Ureter (tissue), 1 donor: ENCODE measurements around the gene EDAR. TPM values are rescaled to one million over a fixed set of nuclear protein-coding genes. Genes with fewer than 3 reads are reported as not detected.

ENCODE experiments used
- DNase-seq: peaks from one replicate; pipeline ENCODE4 v3.0.0-alpha.2; 2020; ENCODE audit warnings: low spot score
- total RNA-seq: library from RNA; stranded (reverse); gene quantifications from one replicate; pipeline ENCODE4 v1.2.4, GENCODE V29; 2023
- donor health status: DM: yes; HTN: yes; CAD: no.

The EDAR gene
- total RNA-seq, 1 donor from 2014 or later, result 0.96 TPM

DNA sequence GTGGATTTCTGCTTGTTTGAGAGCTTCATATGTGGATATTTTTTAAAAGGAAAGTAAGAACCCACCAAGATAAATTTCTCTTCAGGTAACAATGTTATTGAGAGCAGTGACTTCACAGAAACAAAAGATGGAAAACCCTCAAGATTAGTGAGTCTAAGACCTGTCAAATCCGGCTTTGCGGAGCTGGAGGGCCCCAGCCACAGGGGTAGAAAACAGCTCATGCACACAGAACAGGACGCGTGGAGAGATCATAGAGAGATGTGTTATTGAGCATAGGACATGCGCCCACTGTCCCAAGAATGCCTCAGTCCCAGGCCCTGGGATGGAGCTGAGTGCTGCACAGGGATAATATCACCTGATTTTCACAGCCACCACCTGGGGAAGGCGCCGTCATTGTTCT lies 21.3 kb downstream of the EDAR start:
- no peak for DNase-seq

GRCh38 chr2:108965540-108966289 lies 23.3 kb downstream of the EDAR start:
- no peak for DNase-seq

GRCh38 chr2:108963057-108963456 lies 26.0 kb downstream of the EDAR start:
- no peak for DNase-seq

DNA sequence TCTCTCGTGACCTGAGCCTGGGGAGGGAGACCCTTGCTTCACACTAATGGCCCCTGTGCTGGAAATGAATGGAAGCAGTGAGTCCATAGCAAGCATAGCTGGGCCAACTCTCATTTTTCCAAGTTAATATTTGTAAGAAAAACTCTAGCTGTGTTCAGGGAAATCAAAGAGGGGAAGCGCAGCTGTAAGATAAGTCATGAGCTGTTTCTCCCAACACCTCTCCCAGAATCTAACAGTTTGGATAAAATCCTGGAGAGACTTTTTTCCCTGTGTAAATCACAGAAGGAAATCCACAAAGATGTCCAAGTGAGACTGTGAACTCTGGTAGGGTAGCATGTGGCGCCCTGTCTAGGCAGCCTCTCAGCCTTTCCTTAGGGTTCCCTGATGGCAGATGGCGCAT lies 27.2 kb downstream of the EDAR start:
- no peak for DNase-seq

GRCh38 chr2:108960006-108960405 lies 29.0 kb downstream of the EDAR start:
- no peak for DNase-seq

- no peak for DNase-seq
Measured at GRCh38 chr2:108959401-108959800, 29.6 kb downstream of the EDAR start.

DNA sequence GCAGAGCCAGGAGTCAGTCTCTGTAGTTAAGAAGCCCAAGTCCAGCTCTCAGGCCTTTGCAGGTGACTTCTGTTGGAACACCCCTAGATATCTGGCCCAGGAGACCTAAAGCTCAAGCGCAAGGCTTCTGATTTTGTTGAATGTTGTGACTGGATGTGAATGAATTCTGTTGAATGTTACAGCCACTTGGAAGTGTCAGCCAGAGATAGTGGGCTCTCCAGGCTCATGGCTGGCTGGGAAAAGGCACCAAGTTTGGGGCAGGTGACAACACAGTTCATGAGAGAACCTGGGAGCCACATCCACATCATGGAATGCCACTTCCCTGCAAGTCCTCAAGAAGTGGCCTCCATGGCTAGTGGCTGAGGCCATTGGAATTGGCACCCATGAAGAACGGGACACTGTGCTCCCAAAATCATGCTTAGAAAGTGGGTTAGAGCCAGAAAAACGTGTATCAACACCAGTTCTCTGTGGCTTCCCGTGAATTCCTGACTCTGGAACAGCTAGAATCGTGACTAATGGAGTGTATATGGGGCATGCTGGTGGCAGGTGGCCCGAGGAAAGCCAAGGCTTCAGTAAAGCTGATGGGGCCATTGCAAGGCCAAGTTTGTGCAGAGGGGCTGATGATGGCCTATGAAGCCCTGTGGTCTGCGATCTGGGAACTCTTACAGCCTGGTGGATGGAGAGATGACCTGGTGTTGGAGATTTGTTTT lies 30.2 kb downstream of the EDAR start:
- no peak for DNase-seq

- DNase-seq, result no peak
Measured at GRCh38 chr2:108958002-108958401, 31.0 kb downstream of the EDAR start.

DNA sequence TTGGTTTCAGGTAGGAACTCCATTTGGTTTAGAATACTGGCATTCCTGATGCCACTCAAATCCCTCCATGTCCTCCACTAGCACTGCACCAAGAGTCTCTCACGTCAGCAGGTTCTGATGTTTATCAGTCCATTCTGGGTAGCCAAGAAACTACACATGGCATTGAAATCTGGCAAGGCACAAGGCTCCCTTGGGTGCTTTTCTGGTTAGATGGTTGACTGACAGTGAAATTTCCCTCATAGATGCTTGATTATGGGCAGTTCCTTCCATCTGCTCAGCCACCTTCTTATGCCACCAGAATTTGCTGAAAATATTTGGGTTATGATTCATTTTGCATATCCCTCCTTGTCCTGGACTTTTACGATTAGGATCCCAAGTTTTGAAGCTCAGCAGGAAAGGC lies 32.6 kb downstream of the EDAR start:
- no peak for DNase-seq

GRCh38 chr2:108950369-108951135 lies 38.5 kb downstream of the EDAR start:
- DNase-seq, result no peak

- DNase-seq, result no peak
Measured at GRCh38 chr2:108949316-108950239, 39.4 kb downstream of the EDAR start.

- DNase-seq, result no peak
Measured at GRCh38 chr2:108947271-108947907, 41.6 kb downstream of the EDAR start.

DNA sequence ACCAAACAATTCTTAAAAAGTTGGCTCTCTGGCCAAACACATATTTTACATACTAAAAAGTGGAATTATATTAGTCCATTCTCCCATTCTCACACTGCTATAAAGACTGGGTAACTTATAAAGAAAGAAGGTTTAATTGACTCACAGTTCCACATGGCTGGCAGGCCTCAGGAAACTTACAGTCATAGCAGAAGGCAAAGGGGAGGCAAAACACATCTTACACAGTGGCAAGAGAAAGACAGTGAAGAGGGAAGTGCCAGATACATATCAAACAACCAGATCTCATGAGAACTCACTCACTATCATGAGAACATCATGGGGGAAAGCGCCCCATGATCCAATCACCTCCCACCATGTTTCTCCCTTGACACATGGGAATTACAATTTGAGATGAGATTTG lies 42.6 kb downstream of the EDAR start:
- DNase-seq, result no peak

DNA sequence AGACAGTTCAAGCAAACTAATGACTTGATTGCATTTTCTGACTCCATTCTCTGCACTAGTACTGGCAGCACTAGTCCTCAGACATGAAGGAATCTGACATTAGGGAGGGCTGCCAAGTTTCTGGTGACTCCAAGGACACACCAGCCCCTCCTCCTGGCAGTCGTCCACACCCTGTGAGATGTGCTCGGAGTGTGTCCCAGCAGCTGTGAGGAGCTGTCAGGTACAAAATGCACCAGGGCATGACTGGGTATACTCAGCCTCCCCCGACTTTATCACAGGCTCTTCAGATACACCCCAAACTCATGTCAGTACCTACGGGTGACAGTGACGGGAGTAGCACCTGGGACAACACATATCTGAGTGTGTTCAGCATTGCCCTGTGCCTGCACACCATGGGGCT lies 43.1 kb downstream of the EDAR start:
- no peak for DNase-seq

DNA sequence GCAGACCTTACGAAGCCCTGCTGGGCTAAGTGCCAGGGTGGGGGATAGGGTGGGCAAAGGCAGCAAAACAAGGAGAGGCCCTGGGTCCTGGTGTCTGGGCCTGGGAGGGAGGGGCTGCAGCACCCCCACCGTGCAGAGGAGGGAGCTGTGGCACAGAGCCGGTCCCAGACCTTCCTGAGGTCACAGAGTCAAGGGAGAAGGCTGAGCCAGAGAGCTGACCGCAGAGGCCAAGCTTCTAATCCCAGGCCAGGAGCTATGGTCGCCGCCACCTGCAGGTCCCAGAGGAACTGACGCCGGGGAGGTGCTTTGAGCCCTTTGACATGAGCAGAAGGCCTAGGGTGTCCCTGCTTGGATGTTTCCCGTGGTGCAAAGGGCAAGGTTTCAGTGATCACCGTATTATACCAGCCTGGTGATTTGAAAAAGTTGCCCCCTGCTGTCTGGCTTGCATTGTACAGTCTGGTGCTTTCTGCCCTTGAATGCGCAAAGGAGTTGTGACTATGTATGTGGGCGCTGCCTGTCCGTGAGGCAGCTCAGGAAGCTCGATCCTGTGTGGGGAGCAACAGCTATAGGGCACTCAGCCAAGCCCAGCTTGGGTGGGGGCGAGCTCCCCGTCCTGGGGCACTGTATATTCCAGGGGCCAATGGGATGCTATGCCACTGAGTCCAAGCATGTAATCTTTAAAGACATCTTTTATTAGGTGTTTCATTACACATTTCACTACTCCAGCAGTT lies 44.3 kb downstream of the EDAR start:
- no peak for DNase-seq

DNA sequence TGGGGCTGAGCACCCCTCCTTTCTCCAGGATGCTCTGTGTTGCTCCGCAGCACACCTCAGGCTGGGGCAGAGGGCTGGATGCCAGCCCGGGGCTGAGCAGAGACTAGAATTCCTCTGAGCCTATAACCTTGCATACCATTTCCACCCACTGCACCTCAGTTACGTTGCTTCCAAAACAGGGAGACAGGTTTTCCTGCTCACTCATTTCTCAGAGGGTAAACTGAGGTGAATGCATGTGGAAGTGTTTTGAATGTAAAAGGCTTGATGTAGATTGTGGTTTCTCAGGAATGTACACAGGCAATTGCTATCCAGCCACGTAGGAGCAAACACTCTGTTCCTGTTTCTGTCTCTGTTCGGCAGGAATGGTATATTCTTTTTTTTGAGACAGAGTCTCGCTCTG lies 45.3 kb downstream of the EDAR start:
- no peak for DNase-seq

DNA sequence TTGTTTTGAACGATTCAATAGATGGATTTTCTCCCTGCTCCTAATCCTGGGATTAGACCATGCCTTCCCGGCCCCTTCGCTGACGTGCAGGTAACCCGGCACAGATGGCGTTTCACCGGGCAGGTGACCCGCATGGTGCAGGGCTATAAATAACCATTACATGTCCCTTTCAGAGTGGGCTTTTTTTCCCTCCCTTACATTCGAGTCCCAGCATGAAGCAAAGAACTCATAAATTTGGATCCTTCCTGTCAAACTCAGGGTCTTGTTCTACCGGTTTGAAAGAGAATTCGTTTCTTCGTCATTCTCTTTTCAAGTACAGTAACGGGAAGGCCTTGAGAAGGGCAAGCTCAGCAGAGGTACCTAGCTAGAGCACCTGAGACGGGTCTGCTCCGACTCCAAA lies 46.1 kb downstream of the EDAR start:
- no peak for DNase-seq

DNA sequence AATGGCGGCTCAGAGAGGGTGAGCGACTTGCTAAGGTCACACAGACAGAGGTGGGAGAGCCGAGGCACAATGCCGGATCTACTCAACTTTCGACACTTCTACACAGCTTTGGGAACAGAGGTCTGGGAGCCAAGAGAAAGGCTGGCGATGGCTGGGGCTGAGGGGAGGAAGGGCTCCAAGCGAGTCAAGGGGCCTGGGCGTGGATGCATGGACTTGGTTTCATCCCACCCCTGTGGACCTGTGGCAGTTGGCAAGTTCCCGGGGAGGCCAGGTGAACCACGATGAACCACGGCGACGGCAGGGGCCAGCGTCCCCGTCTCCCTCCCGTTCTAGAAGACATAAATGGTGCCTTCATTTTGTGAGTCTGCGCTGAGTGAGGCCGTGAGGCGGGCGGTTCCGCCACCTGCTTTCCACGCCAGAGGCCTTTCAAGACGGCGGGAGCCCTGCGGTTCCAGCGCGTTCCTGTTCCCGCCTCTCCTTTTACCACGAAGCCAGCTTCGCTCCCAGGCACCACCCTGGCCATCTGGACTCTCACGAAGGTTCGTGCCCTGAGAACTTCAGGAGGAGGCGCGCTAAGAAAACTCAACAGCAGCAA lies 46.7 kb downstream of the EDAR start:
- no peak for DNase-seq

DNA sequence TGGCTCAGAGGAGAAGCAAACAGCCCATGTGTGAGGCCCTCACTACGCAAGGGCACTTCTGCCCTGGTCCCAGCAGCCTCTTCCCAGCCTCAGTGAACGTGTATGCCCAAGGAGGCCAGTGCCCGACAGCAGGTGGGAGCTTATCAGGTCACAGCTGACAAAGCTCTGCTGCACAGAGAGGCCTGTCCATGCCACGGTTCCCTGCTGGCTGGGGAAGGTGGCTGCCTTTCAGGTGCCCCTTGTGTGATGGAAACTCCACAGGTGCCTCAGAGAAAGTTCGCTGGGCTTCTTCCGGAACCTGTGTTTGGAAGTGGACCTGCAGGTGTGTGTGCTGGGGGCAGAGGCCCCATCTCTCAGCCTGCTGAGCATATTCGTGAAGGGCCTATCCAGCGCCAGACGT lies 47.3 kb downstream of the EDAR start:
- DNase-seq, result no peak

DNA sequence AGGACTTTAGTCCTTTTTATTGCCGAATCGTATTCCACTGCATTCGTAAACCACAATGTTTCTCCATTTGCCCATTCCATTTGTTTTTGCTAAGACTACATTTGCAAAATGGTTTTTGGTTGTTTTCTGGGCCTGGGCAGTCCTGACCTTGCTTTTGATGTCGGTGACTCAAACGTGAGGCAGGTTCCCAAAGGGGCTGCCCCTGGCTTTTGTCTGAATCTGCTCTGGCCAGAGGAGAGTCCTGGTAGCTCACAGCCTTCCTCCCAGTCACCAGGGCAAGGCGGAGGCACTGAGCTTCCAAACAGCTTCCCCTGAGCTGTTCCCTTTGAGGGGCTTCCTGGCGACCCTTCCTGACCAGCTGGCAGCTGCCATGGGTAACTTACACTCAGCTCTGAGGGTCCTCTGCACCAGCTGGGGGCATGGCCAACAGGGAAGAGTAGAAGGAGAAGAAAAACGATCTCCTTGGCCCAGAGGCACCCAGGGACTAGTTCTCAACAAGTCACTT lies 47.8 kb downstream of the EDAR start:
- no peak for DNase-seq
